ENCODE results near the gene SPCS1.

- TF ChIP-seq EP300 (IDR thresholded peaks at IDR 0.05; ENCODE audit: borderline replicate concordance) (no peak), TAF1 (IDR thresholded peaks at IDR 0.05; ENCODE audit: low read depth) (no peak), FOXM1 (IDR thresholded peaks at IDR 0.05; ENCODE audit: borderline replicate concordance, low read depth) (no peak), TEAD4 (IDR thresholded peaks at IDR 0.05) (no peak), RAD21 (IDR thresholded peaks at IDR 0.05; ENCODE audit: low read depth) (no peak), REST (IDR thresholded peaks at IDR 0.05; ENCODE audit: low read depth) (no peak), CEBPB (IDR thresholded peaks at IDR 0.05) (no peak)
Measured at GRCh38 chr3:52703341-52703740, 2.6 kb upstream of the SPCS1 start.

All from Ishikawa (cell line).